HG03045 (cell line): ENCODE measurements around the gene IPO5.

Experiments used
- ATAC-seq: cut with Tn5 transposase; IDR thresholded peaks from one replicate; pipeline ENCODE4 v1.9.1; 2021; ENCODE audit warnings: mild to moderate bottlenecking, moderate library complexity; ENCODE audit not compliant: unreplicated experiment

IPO5 gene

DNA sequence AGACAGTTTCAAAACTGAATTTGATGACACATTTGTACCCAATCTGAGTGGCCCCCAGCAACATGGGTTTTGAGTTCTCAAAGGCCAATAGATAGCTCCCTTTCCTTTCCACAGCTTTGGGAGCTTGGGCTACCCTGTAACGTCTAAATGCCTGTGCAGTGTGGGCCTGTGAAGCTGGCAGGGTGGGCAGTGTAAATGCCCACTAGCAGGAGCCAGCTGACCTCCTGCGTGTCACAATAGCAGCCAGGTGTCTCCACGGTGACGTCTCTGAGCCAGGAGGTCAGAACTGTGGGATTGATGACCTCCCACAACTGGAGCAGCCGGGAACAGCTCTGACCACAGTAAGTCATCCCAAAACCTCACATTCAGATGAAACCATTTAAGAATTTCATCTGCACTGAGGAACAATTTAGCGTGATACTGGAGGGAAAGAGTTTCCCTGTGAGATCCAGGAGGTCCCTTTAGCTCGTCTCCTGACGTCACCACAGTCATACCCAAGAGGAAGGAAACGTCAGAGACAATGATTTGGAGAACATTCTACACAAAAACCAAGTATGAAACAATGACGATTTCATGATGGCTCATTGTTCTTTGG lies at the start of gene IPO5:
Gene IPO5 (plus strand): TSS at position 300 of the 595 bp plus-strand sequence. CDS start 23,022 bp downstream, outside the sequence.
- ATAC-seq: no peak

DNA sequence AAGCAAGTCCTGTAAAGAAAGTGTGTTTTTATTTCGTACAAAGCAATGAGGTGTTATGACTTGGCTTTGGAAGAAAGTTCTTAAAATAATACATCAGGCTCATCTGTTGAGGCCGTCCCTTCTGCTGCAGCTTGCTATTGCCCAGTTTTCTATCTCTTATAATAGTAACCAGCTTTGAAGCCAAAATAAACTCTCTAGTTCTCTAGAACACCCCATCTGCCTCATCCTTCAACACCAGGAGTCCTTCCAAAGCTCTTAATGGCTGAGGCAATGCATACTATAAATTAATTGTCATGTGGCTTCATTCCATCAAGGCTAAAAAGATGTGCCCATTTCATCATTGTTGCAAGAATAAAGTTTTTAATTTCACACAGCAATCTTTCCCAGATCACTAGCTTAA lies 49.4 kb upstream of the IPO5 start:
- ATAC-seq: no peak

DNA sequence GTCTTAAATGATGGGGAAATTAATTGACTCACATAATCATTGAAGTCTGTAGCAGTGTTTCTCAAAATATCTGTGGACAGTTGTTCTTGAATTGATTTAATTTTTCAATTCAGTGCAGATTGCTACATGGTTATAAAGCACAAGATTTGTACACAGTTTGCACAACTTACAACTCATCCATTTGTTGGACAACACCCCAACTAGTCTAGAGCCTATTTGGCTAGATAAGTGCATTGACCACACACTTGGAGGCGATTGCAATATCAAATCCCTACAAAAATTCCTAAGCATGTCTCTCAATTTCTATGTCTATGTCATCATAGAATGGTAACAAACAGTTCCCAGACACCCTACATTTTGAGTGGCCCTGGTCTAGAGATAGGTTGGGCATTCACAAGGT lies 48.0 kb upstream of the IPO5 start:
- no peak for ATAC-seq

DNA sequence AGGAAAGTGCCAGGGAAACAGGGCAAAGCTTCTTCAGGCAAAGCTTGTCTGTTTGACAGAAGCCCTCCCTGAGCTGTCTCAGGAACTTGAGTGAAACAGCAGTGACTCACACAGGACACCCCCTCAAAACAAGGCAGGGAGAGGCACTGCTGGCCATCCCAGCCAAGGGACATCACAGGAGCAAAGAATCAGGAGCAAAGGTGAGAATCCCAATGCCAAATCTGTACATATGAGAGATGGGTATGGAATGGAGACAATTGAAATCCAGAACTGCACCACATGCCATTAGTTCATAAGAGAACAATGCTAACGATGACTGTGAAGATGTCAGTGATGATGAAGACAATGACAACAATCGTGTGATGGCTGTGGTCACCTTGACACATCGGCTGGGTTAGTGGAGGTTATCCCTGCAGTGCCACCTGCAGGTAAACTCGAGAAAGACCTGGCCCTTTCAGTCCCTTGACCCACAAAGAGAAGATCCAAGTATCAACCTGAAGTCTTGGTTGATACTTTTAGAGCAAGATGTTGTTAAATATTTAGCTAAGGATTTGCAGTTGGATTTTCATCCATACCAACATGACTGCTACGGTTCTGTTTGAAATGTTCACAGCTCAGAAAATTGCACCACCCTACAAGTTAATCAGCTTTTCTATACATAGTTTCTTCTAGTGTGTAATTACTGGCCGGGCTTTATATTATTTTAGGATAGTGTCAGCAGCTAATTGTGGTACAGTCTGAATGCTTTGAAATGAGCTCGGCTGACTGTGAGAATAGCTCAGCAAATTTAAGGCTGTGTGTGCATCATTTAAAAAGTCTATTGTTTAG lies 42.0 kb upstream of the IPO5 start:
- no peak for ATAC-seq

DNA sequence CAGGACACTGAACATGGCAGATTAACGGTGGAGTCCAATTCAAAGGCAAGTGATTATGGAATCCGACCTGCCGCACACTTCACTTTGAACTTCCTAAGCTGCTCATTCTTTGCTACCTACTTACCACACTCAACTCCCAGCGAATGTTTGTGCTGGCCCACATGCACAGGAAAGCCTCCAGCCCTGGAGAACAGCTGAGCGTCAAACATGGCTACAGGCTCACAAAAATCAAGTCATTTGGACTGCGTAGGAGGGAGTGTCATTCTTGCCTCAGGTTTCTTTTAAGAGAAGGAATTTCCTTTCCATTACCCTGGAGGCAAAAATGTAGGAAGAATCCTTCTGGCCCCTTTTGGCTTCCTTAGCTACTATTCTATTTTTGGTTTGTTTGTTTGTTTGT lies 41.3 kb upstream of the IPO5 start:
- no peak for ATAC-seq

DNA sequence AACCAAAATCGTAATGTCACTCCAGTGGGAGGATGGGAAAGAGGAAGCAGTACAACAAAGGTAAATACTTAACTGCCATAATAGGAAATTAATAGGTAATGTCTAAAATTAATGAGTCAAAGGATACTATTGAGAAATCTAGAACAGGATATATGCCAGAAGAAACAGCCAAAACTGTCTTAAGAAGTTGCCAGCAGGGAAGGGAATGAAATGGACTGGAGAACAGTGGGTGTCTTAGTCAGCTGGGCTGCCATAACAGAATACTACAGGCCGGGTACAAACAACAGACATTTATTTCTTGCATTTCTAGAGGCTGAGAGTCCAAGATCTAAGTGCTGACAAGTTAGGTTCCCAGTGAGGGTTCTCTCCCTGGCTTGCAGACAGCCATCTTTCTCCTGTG lies 40.3 kb upstream of the IPO5 start:
- ATAC-seq: no peak

DNA sequence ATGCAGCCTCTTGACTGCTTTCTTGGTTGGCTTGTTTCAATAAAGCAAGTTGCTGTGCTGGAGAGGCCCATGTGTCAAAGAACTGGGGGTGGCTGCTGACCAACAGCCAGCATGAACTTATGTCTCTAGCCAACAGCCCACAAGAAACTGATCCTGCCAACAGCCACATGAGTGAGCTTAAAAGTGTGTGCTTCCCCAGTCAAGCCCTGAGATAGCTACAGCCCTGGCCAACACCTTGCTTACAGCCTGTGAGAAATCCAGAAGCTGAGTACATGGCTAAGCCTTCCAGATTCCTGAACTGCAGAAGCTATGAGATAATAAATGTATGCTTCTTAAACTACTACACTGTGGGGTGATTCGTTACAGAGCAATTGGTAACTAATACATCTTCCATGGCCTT lies 38.9 kb upstream of the IPO5 start:
- ATAC-seq: no peak

DNA sequence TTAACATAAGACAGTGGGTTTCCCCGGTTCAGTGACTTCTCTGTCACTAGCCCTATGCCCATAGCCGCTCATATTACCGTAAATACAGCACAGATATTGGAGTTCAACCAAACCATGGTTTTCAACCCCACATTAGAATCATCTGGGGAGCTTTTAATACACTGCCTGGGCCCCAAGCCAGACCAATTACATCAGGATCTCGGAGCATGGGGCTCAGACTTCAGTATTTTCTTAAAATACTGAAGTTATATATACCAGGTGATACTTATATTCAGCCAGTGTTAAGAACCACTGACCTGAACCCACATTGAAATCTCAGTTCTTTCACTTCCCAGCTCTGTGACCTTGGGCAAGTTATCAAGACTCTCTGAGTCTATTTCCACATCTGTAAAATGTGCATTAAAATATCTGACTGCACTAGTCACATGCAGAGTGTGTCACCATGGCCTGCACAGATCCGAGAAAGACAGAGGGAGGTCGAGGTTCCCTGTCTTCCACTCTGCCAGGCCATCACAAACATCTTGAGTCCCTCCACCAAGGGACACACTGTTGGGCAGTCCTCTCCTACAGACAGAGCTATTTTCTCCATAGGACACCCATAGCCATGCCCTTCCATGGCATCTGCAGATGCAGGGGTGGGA lies 32.2 kb upstream of the IPO5 start:
- ATAC-seq: no peak

DNA sequence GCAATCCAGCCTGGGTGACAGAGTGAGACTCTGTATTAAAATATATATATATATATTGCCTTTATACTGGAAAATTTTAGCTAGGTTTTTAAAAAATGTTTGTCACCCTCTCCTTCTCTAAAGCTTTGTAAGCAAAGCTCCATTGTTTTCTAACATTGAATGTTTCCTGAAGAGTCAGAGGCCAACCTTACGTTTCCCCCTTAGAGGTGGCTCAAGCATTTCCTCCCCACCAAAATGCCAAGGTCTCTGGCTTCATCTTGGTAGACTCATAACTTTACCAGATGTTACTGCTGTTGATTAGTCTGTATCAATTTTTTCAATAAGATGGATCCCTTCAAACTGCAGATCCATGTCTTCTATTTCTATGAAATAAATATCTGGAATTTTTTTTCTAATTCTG lies 25.2 kb upstream of the IPO5 start:
- no peak for ATAC-seq

DNA sequence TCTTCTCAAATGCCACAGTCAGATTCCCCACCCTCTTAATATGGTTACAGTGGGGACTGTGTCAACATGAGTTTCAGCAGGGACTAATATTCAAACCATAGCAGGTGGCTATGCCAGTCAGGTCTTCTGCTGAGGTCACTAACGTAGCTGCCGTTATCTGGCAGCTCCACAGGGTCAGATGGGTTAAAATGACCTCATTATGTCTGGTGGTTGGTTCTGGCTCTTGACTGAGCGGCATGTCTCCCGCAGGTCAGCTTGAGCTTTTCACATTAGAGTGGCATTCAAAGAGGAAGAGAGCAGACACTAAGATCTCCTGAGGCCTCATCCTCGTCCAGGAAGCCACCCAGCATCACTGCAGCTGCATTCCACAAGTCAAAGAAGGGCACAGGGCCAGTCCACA lies 21.4 kb upstream of the IPO5 start:
- ATAC-seq: no peak

DNA sequence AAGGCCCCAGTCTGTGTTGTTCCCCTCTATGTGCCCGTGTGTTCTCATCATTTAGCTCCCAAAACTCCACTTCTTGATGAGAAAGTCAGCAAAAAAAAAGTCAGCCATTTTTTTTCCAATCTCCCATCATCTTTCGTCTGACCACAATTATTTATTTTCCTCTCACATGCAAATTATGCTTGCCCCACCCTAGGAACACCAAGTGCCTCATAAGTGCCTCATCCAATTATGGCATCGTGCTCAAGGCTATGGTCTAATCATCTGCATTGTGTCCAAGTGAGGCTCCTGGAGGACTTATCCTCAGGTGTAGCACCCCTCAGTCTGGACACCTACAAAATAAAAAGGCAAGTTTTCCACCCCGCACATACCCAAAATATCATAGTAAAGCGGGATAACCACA lies 20.8 kb upstream of the IPO5 start:
- no peak for ATAC-seq

DNA sequence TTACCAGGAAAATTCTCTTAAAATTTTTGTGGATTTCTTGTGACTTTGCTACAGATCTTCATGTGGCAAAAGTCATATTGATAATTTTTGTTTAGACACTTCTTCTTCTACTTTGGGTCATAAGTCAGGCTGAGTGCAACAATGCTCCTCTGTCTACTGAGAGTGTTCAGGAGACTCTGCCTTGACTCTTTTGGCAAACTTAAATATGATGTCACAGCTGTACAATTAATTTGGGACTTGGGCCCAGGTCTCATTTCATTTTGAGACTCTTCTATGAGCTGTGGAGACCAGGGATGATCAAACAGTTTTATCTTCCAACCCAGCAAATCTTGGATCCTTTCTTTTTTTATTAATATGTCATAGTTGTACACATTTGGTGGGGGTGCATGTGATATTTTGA lies 19.7 kb upstream of the IPO5 start:
- ATAC-seq: no peak

DNA sequence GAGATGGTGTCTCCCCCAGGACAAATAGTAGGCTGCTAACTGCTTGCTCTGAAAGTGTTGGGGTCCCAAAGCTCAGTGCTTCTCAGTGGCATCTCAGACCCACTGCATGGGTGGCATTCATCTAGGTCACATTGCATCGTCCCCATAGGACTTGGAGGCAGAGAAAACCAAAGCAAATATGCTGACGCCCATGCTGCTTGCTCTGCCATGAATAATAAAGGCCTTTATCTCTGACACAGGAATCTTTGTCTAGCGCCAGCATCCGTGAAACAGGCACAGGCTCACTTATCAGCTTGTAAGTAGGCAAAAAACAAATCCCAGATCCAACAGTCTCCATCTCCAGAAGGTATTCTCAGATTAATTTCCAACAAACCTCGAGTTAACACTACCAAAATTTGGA lies 18.9 kb upstream of the IPO5 start:
- no peak for ATAC-seq

DNA sequence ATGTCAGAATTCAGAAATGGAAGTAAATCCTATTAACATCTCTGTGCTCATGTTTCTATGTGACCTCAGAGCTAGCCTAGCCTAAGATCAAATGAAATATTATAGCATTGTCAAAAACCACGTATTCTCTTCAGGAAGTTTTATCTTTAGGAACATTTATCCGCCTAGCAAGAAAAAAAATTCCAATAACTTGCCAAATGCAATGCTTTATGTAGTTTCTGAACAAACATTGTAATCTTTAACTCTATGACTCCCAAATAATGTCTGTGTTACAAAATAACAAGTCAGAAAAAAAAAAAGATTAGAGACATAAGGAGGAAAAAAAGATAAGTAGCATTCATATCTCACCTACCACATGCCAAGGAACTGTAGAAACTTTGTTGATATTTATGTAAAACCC lies 18.4 kb upstream of the IPO5 start:
- no peak for ATAC-seq

DNA sequence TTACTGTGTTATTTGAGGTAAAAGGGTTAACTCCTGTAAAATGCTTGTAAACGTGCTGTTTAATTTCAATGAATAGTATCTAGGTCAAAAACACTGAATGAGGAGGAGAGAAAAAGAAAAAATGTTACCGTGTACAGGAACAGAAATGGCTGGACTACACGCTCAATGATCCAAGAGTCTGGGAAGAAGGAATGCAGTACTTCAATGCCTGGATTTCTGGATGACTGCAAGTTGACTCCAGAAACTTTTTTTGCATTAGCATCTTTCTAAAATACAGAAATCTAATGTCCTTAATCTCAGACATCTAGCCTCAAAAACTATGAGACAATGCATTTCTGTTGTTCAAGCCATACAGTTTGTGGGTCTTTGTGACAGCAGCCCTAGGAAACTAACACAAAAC lies 17.4 kb upstream of the IPO5 start:
- no peak for ATAC-seq

DNA sequence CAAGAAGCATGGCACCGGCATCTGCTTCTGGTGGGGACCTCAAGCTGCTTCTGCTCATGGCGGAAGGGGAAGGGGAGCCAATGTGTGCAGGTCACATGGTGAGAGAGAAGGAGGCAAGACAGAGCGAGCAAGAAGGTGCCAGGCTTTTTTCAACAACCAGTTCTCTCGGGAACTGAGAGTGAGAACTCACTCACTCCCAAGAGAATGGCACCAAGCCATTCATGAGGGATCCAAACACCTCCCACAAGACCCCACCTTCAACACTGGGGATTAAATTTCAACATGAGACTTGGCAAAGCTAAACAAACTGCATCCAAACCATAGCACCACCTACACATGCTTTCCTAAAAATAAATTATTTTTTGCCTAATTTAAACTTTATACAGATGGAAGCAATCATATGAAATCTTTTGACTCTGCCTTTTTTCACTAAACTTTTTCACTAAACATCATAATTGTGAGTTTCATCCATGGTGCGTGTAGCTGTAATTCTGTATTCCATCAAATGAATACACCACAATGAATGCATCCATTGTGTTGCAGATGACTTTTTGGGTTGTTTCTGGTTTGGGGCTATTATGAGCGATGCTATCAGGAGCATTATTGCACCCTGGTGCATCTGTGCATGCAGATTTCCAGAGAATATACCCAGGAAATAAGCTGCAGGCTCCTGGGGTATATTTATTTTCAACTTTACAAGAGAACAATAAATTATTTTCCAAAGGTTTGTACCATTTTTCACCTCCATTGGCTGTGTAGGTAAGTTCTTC lies 14.6 kb upstream of the IPO5 start:
- ATAC-seq: no peak

DNA sequence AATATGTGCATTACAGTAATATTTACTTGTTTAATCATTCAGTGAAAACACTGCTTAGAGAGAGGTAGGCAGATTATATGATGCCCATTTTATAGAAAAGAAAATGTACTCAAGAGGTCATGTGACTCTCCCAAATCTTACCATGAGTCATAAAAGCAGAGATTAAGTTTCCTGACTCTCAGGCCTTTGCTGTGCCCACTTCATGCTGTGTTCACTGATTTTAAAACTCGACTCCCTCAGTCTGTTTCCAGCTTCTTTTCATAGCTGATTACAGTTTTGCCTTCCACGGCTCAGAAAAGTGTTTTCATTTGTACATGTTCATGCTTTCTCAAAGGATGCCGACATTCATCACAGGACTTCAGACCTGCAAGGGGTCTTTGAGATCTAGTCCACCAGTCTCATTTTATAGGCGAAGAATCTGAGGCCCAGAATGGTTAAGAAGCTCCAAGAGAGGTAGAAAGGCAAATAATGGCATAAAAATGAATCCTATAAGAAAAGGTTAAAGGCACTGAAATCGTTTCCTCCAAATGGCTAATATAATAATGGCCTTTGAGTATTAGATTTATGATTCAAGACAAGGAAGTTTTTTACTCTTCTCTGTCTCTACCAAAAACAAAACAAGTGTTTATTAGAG lies 9.0 kb upstream of the IPO5 start:
- no peak for ATAC-seq

DNA sequence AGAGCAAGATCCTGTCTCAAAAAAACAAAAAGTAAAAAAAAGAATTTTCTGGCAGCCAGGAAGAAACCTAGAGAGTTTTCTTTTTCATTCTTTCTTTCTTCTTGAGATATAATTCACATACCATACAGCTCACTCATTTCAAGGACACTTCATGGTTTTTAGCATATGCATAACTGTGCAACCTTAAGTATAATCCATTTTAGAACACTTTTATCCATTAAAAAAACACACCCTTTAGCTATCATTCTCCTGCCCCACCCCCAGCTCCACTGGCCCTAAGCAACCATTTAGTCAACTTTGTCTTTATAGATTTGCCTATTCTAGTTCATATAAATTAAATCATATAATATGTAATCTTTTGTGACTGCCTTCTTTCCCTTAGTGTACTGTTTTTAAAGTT lies 8.1 kb upstream of the IPO5 start:
- ATAC-seq: no peak

DNA sequence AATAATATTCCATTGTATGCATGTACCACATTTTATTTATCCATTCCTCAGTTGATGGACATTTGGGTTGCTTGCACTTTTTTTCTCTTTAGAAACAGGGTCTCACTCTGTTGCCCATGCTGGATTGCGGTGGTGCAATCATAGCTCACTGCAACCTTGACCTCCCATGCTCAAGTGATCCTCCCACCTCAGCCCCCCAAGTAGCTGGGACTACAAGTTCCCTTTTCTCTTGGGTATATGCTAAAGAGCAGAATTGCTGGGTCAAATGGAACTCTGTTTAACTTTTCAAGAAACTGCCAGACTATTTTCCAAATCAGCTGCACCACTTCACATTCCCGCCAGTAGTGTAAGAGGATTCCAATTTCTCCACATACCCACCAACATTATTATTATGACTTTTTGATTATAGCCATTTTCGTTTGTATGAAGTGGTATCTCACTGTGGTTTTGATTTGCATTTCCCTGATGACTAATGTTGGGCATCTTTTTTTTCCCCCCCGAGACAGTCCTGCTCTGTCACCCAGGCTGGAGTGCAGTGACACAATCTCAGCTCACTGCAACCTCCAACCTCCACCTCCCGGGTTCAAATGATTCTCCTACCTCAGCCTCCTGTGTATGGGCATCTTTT lies 7.6 kb upstream of the IPO5 start:
- no peak for ATAC-seq

DNA sequence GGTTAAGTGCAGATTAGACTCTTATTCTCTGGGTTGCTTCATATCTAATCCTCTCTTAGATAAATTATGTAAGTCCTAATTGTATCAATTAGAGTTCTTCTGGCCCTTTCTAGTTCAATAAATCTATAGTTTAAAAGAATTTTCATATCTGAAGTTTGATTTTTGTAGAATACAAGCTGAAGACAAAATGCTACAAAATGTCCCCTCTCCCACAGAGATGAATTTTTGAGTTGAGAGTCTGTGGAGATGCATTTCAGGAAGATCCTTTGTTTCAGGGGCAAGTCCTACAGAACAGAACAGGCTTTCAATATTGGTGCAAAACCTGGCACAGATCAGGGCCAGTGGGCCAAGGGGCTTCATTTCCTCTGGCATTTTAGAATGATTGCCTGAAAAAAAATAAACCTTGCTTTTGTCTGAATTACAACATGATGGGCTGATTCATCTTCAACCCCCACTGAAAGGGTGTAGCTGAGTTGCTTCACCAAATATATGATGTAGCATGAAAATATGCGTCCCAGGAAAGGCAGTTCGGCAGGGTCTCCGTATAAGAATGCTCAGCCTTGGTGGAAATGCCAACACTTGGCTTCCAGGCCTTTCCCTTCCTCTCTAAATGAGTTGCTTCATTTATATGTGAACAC lies 6.4 kb upstream of the IPO5 start:
- no peak for ATAC-seq
